Glutamatergic neuron (in vitro differentiated cells): ENCODE data around the gene HNMT. TPM values are rescaled to one million over a fixed set of nuclear protein-coding genes. Genes with fewer than 3 reads are reported as not detected.

Experiments used
- DNase-seq: peaks from one replicate; pipeline ENCODE4 v3.0.0; 2022
- H3K27ac Mint-ChIP-seq: one replicate; pipeline ENCODE4 v1.8.0; 2020; ENCODE audit warnings: mild to moderate bottlenecking, mixed read lengths, inconsistent platforms; ENCODE audit not compliant: unreplicated experiment
- H3K27me3 Mint-ChIP-seq: one replicate; pipeline ENCODE4 v1.8.0; 2020; ENCODE audit warnings: mild to moderate bottlenecking, moderate library complexity, mixed read lengths, inconsistent platforms; ENCODE audit not compliant: unreplicated experiment
- H3K36me3 Mint-ChIP-seq: one replicate; pipeline ENCODE4 v1.8.0; 2020; ENCODE audit warnings: mild to moderate bottlenecking, mixed read lengths, inconsistent platforms; ENCODE audit not compliant: unreplicated experiment
- H3K4me1 Mint-ChIP-seq: one replicate; pipeline ENCODE4 v1.8.0; 2020; ENCODE audit warnings: mild to moderate bottlenecking, low read depth, mixed read lengths, inconsistent platforms; ENCODE audit not compliant: unreplicated experiment
- H3K4me3 Mint-ChIP-seq: one replicate; pipeline ENCODE4 v1.8.0; 2020; ENCODE audit warnings: mild to moderate bottlenecking, mixed read lengths, inconsistent platforms; ENCODE audit not compliant: unreplicated experiment
- H3K9me3 Mint-ChIP-seq: one replicate; pipeline ENCODE4 v1.8.0; 2020; ENCODE audit warnings: mild to moderate bottlenecking, moderate library complexity, mixed read lengths, inconsistent platforms; ENCODE audit not compliant: unreplicated experiment
- total RNA-seq: library from RNA; stranded (reverse); fragmentation: NEBNext Ultra II Directional; extraction: Animal tissue kit (Norgen Biotek cat#: 25700); gene quantifications from one replicate; pipeline ENCODE4 v1.2.1, GENCODE V29; 2021; ENCODE audit not compliant: unreplicated experiment
- TF ChIP-seq, protein P1 (sequence below): fragments of 200-600 bp; sonication (generic); IDR thresholded peaks from one replicate; pipeline ENCODE4 v1.5.0; 2021; ENCODE audit not compliant: partially characterized antibody, unreplicated experiment

The HNMT gene
- total RNA-seq, 1 donor from 2014 or later = not detected

DNA sequence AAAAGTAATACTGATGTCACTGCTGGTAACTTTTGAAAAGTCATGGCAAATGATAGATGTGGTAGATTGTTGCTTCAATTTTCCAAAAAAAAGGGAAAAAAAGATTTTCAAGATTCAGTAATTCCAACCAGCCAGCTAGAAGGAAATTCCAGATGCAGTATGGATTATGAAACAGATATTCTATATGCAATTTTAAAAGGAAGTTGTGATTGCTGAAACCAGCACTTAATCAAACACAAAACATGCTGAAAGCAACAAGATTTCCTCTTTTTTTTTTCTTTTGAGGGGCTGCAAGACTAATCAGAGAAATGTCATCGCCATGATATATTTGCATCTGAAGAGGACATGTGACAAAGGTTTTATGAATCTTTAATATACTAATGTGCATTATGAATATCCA lies 5.1 kb upstream of the HNMT start:
- Mint-ChIP-seq H3K4me3 (no peak overlapping the region), H3K27me3 (no peaks in the 10 kb centered on the region), H3K9me3 (no peaks in the 10 kb centered on the region), H3K27ac (no peak overlapping the region), H3K4me1 (no peaks in the 10 kb centered on the region), H3K36me3 (no peaks in the 10 kb centered on the region)
- TF ChIP-seq, protein P1, sequence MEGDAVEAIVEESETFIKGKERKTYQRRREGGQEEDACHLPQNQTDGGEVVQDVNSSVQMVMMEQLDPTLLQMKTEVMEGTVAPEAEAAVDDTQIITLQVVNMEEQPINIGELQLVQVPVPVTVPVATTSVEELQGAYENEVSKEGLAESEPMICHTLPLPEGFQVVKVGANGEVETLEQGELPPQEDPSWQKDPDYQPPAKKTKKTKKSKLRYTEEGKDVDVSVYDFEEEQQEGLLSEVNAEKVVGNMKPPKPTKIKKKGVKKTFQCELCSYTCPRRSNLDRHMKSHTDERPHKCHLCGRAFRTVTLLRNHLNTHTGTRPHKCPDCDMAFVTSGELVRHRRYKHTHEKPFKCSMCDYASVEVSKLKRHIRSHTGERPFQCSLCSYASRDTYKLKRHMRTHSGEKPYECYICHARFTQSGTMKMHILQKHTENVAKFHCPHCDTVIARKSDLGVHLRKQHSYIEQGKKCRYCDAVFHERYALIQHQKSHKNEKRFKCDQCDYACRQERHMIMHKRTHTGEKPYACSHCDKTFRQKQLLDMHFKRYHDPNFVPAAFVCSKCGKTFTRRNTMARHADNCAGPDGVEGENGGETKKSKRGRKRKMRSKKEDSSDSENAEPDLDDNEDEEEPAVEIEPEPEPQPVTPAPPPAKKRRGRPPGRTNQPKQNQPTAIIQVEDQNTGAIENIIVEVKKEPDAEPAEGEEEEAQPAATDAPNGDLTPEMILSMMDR = no peak
- no peak for DNase-seq

DNA sequence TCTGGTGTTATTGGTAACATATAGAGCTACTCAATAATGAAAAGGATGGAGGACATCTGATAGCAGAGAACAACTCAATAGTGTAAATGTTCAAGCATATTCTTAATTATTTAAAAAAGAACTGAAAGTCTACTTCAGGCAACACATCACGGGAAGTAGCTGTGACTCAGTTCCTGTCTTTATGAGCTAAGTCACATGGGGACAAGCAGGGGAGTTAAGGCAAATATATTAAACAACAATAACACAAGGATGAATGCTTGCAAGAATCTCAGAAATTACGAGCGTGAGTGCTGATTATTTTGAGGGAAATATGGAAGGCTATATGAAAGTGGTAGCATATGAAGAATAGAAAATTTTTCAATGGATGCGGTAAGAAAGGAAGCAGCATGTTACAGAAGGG lies 4.0 kb upstream of the HNMT start:
- Mint-ChIP-seq H3K4me3 (no peak overlapping the region), H3K4me1 (peaks cover 2% of the 10 kb centered on the region), H3K9me3 (no peaks in the 10 kb centered on the region), H3K36me3 (no peaks in the 10 kb centered on the region), H3K27me3 (peaks cover 2% of the 10 kb centered on the region), H3K27ac (no peak overlapping the region)
- TF ChIP-seq, protein P1 = no peak
- no peak for DNase-seq

GRCh38 chr2:137961602-137962001 lies 2.7 kb upstream of the HNMT start:
- Mint-ChIP-seq H3K27me3 (peaks cover 2% of the 10 kb centered on the region), H3K27ac (no peak overlapping the region), H3K36me3 (no peaks in the 10 kb centered on the region)

GRCh38 chr2:137963535-137964065 lies 673 bp upstream of the HNMT start:
- DNase-seq = no peak
- H3K27ac Mint-ChIP-seq = no peak overlapping the region
- H3K4me1 Mint-ChIP-seq = peaks cover 2% of the 10 kb centered on the region
- peaks cover 2% of the 10 kb centered on the region for H3K27me3 Mint-ChIP-seq
- no peaks in the 10 kb centered on the region for H3K9me3 Mint-ChIP-seq
- H3K36me3 Mint-ChIP-seq = no peaks in the 10 kb centered on the region
- no peak overlapping the region for H3K4me3 Mint-ChIP-seq
- TF ChIP-seq, protein P1 = no peak

More at GRCh38 chr2:137961602-137962001, 2.7 kb upstream of the HNMT start:
- no peak overlapping the region for H3K4me3 Mint-ChIP-seq
- TF ChIP-seq, protein P1 = no peak
- no peak for DNase-seq
- peaks cover 2% of the 10 kb centered on the region for H3K4me1 Mint-ChIP-seq
- H3K9me3 Mint-ChIP-seq = no peaks in the 10 kb centered on the region

DNA sequence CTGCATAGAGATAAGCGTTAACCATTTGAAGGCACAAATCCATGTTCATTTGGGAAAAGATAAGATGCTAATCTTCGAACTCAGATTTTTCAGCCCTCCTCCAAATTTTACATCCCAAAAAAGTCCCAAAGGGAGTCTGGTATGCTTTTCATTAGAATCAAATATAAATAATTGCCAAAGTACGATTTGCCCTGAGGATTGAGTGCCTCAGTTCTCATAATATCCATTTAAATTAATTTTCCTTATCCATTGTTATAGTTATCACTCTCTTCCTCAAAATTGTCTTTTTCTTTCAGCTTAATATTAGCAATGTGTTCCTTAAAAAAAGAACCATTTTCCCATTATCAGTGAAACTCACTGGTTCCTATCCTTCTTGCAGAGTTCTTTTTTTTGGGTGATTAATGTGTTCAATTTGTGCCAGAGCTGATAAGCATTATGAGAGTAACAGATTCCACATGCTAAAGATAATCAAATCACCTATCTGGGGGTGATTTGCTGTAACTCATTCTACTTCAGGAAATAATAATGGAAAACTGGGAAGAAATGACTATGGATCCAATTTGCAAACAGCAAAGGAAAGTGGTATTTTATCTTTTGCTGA lies 686 bp downstream of the HNMT start:
- no peak for DNase-seq
- no peaks in the 10 kb centered on the region for H3K9me3 Mint-ChIP-seq
- peaks cover 2% of the 10 kb centered on the region for H3K27me3 Mint-ChIP-seq
- H3K4me3 Mint-ChIP-seq = no peak overlapping the region
- TF ChIP-seq, protein P1 = no peak
- peaks cover 2% of the 10 kb centered on the region for H3K4me1 Mint-ChIP-seq
- no peaks in the 10 kb centered on the region for H3K36me3 Mint-ChIP-seq
- no peak overlapping the region for H3K27ac Mint-ChIP-seq
